WI38 (cell line): Measurements from ENCODE around the gene KCNN2.

ENCODE experiments used
- H3K4me3 ChIP-seq: 2 replicates; pipeline ENCODE4 v1.5.1; 2011; ENCODE audit warnings: low read depth, mild to moderate bottlenecking, control low read depth, low read length
- TF ChIP-seq, protein P1 (sequence below): IDR thresholded peaks from 2 replicates; pipeline ENCODE4 v1.5.1; 2012; ENCODE audit warnings: low read depth, mild to moderate bottlenecking, control low read depth, low read length

The KCNN2 gene

DNA sequence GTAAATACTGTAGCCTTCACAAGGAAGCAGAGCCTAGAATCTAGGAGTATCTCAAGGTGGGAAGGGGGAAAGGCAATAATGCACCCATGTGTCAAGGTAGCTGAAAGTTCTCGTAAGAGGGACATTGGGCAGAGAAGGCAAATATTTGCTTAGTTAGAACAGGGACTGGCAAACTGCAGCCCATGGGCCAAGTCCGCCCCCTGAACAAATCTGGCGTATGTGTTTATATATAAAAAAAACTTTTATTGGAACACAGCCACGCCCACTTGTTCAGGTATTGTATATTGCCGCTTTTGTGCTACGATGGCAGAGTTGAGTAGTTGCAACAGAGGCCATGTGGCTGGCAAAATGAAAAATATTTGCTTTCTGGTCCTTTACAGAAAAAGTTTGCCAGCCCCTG, 16.1 kb downstream of the KCNN2 start:
- no peak overlapping the region for H3K4me3 ChIP-seq
- TF ChIP-seq, protein P1, sequence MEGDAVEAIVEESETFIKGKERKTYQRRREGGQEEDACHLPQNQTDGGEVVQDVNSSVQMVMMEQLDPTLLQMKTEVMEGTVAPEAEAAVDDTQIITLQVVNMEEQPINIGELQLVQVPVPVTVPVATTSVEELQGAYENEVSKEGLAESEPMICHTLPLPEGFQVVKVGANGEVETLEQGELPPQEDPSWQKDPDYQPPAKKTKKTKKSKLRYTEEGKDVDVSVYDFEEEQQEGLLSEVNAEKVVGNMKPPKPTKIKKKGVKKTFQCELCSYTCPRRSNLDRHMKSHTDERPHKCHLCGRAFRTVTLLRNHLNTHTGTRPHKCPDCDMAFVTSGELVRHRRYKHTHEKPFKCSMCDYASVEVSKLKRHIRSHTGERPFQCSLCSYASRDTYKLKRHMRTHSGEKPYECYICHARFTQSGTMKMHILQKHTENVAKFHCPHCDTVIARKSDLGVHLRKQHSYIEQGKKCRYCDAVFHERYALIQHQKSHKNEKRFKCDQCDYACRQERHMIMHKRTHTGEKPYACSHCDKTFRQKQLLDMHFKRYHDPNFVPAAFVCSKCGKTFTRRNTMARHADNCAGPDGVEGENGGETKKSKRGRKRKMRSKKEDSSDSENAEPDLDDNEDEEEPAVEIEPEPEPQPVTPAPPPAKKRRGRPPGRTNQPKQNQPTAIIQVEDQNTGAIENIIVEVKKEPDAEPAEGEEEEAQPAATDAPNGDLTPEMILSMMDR, result no peak

DNA sequence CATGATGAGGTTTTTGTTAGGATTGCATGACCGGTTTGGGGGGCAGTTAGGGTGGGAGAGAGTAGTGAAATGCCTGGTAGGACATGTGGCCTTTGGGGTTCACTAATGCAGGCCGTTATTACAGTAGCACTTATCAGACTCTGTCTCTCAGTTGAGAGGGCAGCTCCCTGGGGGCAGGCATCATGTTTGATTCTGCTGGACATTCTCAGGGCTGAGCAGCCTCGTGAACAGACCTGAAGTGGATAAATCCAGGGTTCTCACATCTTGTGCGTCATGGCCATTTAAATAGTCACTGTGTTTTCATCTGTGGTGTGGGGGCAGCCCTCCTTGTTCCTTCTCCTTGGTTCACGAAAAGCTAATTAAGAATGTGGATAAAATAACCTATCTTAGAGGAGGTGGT, 18.9 kb downstream of the KCNN2 start:
- TF ChIP-seq, protein P1, result no peak
- no peak overlapping the region for H3K4me3 ChIP-seq

DNA sequence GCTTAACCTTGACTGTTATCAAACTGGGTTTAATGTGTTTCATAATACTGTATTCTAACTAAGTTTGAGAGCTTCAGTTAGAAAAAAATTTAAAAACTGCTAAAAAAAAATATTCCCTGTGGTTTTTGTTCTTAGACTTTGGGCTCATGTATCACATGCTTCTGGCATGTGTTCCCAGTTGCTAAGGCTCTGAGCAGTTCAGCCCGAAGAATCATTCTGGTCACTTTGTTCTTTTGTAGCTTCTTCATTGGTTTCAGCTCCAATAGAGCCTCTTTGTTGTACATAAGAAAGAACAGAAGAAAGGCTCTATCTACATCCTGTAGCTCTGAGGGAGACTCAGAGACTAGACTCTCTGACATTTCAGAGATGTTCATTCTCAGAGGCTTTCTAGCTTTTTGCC, 25.6 kb downstream of the KCNN2 start:
- H3K4me3 ChIP-seq, result no peak overlapping the region
- TF ChIP-seq, protein P1, result no peak

DNA sequence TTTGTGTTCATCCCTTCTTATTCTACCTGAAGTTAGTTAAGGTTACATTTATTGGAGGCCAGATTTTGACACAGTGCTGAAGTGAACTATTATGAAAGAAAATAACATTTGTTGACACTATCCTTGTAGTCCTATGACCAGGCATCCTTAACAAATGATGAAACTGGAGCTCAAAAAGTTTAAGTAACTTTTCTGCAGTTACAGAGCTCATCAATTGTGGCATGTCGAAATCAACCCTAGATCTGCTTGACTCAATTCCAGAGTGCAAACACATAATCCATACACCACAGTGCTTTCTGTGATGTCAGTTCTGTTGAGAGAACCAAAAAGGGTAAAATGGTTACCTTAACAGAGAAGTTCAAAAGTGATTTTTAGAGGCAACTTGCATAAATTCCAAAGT, 28.6 kb downstream of the KCNN2 start:
- H3K4me3 ChIP-seq, result no peak overlapping the region
- TF ChIP-seq, protein P1, result no peak

DNA sequence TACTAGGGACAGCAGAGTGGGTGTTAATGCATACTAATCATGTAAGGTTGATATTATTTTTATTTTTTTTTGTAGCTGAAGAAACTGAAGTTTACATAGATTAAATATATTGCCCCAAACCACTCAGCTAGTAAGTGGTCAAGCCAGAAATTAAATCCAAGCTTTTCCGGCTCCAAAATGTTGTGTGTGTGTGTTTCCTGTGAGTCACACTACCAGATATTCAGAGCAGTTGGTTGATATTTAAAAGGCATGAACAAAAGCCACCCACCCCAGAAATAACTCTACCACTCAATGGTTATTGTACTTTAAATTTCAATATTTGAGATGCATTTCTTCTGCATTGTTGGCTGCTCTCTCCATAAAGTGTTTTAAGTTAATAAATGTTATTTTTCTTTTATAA, 29.5 kb downstream of the KCNN2 start:
- TF ChIP-seq, protein P1, result no peak
- no peak overlapping the region for H3K4me3 ChIP-seq

DNA sequence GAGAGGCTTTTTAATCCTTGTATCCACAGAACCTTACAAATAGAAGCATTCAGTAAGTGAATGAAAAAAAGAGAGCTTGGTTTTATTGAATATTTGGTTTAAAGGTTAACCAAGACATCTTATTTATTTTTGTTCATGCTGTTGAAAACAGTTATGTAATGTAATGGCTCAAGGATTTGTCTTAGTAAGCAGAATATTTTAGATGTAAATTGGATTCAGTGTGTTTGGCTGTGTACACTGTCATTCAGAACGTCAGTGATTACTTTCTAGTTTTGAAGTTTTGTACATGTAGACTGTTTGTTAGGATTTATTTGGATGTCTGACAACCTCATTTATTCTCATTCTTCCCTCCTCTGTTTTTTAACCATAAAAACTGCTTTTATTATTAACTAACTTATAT, 31.3 kb downstream of the KCNN2 start:
- TF ChIP-seq, protein P1, result no peak
- H3K4me3 ChIP-seq, result no peak overlapping the region

DNA sequence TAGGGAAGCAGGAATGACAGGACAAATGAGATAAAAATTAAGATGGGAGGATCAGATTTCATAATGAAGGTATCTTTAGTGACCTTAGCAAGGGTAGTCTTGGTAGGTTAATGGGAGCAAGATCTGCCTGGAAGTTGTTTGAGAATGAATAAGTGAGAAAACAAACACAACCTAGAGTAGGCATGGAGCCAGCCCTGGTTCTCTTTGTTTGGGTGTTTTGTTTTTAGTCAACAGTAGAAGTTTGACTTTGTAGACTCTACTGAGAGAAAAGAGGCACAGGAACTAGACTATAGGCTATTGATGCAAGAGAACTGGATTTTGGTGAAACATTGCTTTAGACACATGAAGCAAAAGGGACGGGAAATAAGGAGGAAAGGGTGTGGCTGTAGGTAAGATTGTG, 40.3 kb downstream of the KCNN2 start:
- TF ChIP-seq, protein P1, result no peak
- H3K4me3 ChIP-seq, result no peak overlapping the region
